Bronchial epithelial cell (primary cell): ENCODE measurements around the gene MACROH2A2. TPM values are rescaled to one million over a fixed set of nuclear protein-coding genes. Genes with fewer than 3 reads are reported as not detected.

Experiments used
- DNase-seq: peaks from one replicate; pipeline ENCODE4 v3.0.0-alpha.2; 2010; ENCODE audit warnings: low read depth
- FAIRE-seq: peaks from 2 replicates; lab custom pipeline; 2011; peaks lifted over from hg19 to GRCh38; lab: Jason Lieb, UNC
- H3K27me3 ChIP-seq: 2 replicates; pipeline ENCODE4 v1.5.1; 2011; ENCODE audit warnings: low read length; ENCODE audit not compliant: control insufficient read depth, insufficient read depth
- H3K36me3 ChIP-seq: 2 replicates; pipeline ENCODE4 v1.5.1; 2011; ENCODE audit warnings: low read length; ENCODE audit not compliant: control insufficient read depth, insufficient read depth
- H3K4me3 ChIP-seq: 2 replicates; pipeline ENCODE4 v1.5.1; 2011; ENCODE audit warnings: mild to moderate bottlenecking, low read depth, low read length, control low read depth
- CTCF ChIP-seq: IDR thresholded peaks from 2 replicates; pipeline ENCODE4 v1.5.1; 2011; ENCODE audit warnings: mild to moderate bottlenecking, moderate library complexity, low read length, control low read depth, inconsistent platforms; ENCODE audit not compliant: insufficient read depth, severe bottlenecking
- total RNA-seq: library from RNA; depleted of rRNA; stranded (reverse); fragments of >200 nt; gene quantifications from 2 replicates; pipeline ENCODE4 v1.2.1, GENCODE V29; 2014

Gene MACROH2A2
- total RNA-seq, 1 donor from 2014 or later: 11.3 TPM

GRCh38 chr10:70135046-70135445, 82.4 kb downstream of the MACROH2A2 start:
- FAIRE-seq: no peak
- no peak overlapping the region for H3K4me3 ChIP-seq
- H3K36me3 ChIP-seq: no peaks in the 10 kb centered on the region
- no peaks in the 10 kb centered on the region for H3K27me3 ChIP-seq
- DNase-seq: no peak
- TF ChIP-seq CTCF: no peak

GRCh38 chr10:70135684-70136083, 83.0 kb downstream of the MACROH2A2 start:
- no peak for DNase-seq
- FAIRE-seq: no peak
- H3K36me3 ChIP-seq: no peaks in the 10 kb centered on the region
- H3K27me3 ChIP-seq: no peaks in the 10 kb centered on the region
- no peak for TF ChIP-seq CTCF
- H3K4me3 ChIP-seq: no peak overlapping the region

- Histone ChIP-seq H3K4me3 (no peak overlapping the region), H3K36me3 (no peaks in the 10 kb centered on the region), H3K27me3 (no peaks in the 10 kb centered on the region)
- DNase-seq (no peak), FAIRE-seq (no peak)
- no peak for TF ChIP-seq CTCF
These were observed 84.5 kb downstream of the MACROH2A2 start for GRCh38 chr10:70137135-70137534.

- FAIRE-seq (no peak), DNase-seq (peak; percentile 33)
- Histone ChIP-seq H3K27me3 (no peaks in the 10 kb centered on the region), H3K4me3 (no peak overlapping the region), H3K36me3 (peaks cover 2% of the 10 kb centered on the region)
- no peak for TF ChIP-seq CTCF
These were observed 85.6 kb downstream of the MACROH2A2 start for GRCh38 chr10:70137927-70138883.

- H3K36me3 ChIP-seq: peaks cover 2% of the 10 kb centered on the region
- no peaks in the 10 kb centered on the region for H3K27me3 ChIP-seq
- H3K4me3 ChIP-seq: no peak overlapping the region
- TF ChIP-seq CTCF: no peak
- FAIRE-seq (no peak), DNase-seq (no peak)
These were observed 86.7 kb downstream of the MACROH2A2 start for GRCh38 chr10:70139151-70139996.
